Activated CD8-positive, alpha-beta T cell treated with anti-CD3 and anti-CD28 coated beads, Interleukin-2, amount 10 ng/mL, durations not matched to agents 7 days and 5 days (primary cell): ENCODE data around the gene CLASP2. TPM values are rescaled to one million over a fixed set of nuclear protein-coding genes. Genes with fewer than 3 reads are reported as not detected.

Experiments used
- ATAC-seq: fragments of 150-1000 bp; cut with Tn5 transposase; one replicate; pipeline ENCODE4 v1.10.0; 2021; ENCODE audit warnings: moderate library complexity
- CTCF ChIA-PET: fragments of 350-600 bp; sonication (Branson Sonifier 250); formaldehyde crosslinking; loops from one replicate; lab custom pipeline; 2021; ENCODE audit warnings: antibody characterized with exemption; lab: Charles Lee
- POLR2A ChIA-PET: fragments of 350-600 bp; sonication (Branson Sonifier 250); formaldehyde crosslinking; loops from one replicate; lab custom pipeline; 2021; ENCODE audit warnings: antibody characterized with exemption; lab: Charles Lee
- DNase-seq: peaks from one replicate; pipeline ENCODE4 v3.0.0-alpha.2; 2020
- H3K27ac Mint-ChIP-seq: one replicate; pipeline ENCODE4 v1.8.0; 2021; ENCODE audit warnings: mild to moderate bottlenecking, mixed read lengths
- H3K27me3 Mint-ChIP-seq: one replicate; pipeline ENCODE4 v1.8.0; 2021; ENCODE audit warnings: low read depth, mixed read lengths
- H3K36me3 Mint-ChIP-seq: one replicate; pipeline ENCODE4 v1.8.0; 2021; ENCODE audit warnings: low read depth, mixed read lengths
- H3K4me1 Mint-ChIP-seq: one replicate; pipeline ENCODE4 v1.8.0; 2021; ENCODE audit warnings: low read depth, mixed read lengths
- H3K4me3 Mint-ChIP-seq: one replicate; pipeline ENCODE4 v1.8.0; 2021; ENCODE audit warnings: mild to moderate bottlenecking, mixed read lengths
- H3K9me3 Mint-ChIP-seq: one replicate; pipeline ENCODE4 v1.8.0; 2022; ENCODE audit warnings: mixed read lengths; ENCODE audit not compliant: insufficient read depth
- total RNA-seq, 2 experiments: library from RNA; stranded (reverse); gene quantifications; one replicate each; pipeline ENCODE4 v1.2.3, GENCODE V29; 2021

Gene CLASP2
- total RNA-seq, 2 experiments from 2014 or later = 44.0 to 44.3 TPM

DNA sequence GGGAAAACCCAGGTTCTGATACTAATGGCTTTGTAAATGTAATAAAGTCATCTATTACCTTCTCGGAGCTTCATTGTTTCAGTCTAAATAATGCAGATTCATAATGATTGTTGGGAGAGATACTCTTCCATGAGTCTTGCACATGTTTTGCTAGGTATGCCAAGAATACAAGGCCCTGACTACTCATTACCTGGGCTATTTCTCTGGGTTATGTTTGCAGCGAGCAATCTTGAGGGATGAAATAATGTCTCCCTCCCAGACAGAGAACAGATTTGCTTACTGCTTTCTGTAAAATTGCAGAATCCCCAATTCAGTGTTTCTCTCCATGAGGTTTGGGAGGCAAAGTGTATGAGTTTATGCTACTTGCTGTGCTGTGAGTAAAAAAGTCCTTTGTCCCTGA, 6.2 kb upstream of the CLASP2 start:
- CTCF ChIA-PET = interaction anchor here (0.9 kb wide), 1 partner anchor 63 kb away, joined by 3 read pairs; no protein-coding TSS in a partner anchor
- DNase-seq = no peak
- POLR2A ChIA-PET = no interaction called here
- no peak overlapping the region for H3K4me3 Mint-ChIP-seq
- H3K9me3 Mint-ChIP-seq = no peaks in the 10 kb centered on the region
- no peaks in the 10 kb centered on the region for H3K36me3 Mint-ChIP-seq
- peaks cover 2% of the 10 kb centered on the region for H3K27me3 Mint-ChIP-seq
- ATAC-seq = no peak
- H3K4me1 Mint-ChIP-seq = no peaks in the 10 kb centered on the region
- no peak overlapping the region for H3K27ac Mint-ChIP-seq

DNA sequence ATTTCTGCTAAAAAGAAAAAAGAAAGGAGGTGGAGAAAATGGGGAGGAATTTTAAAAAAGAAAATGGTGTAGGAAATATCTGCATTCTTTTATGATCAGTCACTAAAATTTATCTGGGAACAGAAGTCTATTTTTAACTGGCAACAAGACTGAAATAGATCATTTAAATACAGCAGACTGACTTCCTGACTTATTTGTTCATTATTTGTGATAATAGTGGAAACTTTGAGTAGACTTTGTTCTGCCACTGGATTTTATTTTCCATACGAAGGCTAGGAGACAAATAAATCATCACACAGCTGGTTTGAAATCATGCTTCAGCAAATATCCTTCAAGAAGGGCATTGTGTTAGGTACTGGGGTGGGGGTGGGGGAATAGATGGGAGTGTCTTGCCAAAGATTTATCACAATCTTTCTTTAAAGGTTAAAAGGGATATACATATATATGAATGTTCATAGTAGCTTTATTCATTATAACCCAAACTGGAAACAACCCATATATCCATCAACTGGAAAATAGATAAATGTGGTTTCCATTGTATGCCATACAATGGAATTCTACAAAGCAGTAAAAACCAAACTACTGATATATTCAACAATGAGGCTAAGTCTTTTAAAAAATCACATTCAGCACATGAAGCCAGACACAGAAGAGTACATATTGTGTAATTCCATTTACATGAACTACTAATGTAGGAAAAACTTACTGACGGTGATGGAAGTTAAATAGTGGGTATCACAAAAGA, 4.7 kb upstream of the CLASP2 start:
- peaks cover 2% of the 10 kb centered on the region for H3K27me3 Mint-ChIP-seq
- peaks cover 7% of the 10 kb centered on the region for H3K4me1 Mint-ChIP-seq
- H3K4me3 Mint-ChIP-seq = no peak overlapping the region
- H3K27ac Mint-ChIP-seq = no peak overlapping the region
- CTCF ChIA-PET = interaction anchor here (1.6 kb wide), 1 partner anchor 64 kb away, joined by 5 read pairs; no protein-coding TSS in a partner anchor
- POLR2A ChIA-PET = no interaction called here
- ATAC-seq (no peak), DNase-seq (no peak)
- H3K36me3 Mint-ChIP-seq = no peaks in the 10 kb centered on the region
- H3K9me3 Mint-ChIP-seq = no peaks in the 10 kb centered on the region

DNA sequence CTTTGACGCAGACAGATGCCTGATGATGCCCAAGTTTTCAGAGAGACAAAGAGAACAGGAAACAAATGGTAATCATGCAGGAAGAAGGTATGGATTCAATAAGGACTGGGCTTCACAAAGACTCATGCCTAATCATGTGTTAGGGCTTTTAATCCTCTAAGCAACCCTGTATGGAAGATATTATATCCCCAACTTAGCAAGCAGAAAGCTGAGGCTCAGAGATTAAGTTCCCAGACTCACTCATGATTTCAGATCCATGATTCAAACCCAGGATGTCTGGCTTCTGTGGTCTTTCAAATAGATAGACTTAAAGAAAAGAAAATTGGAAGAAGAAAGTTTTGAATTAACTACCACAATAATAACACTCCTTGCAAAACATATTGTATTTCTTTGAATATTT, 4.1 kb upstream of the CLASP2 start:
- peaks cover 2% of the 10 kb centered on the region for H3K27me3 Mint-ChIP-seq
- POLR2A ChIA-PET = no interaction called here
- ATAC-seq (no peak), DNase-seq (no peak)
- H3K4me1 Mint-ChIP-seq = peaks cover 7% of the 10 kb centered on the region
- no peak overlapping the region for H3K4me3 Mint-ChIP-seq
- no peaks in the 10 kb centered on the region for H3K9me3 Mint-ChIP-seq
- no peaks in the 10 kb centered on the region for H3K36me3 Mint-ChIP-seq
- no peak overlapping the region for H3K27ac Mint-ChIP-seq
- CTCF ChIA-PET = interaction anchor here (1.6 kb wide), 1 partner anchor 65 kb away, joined by 5 read pairs; no protein-coding TSS in a partner anchor

DNA sequence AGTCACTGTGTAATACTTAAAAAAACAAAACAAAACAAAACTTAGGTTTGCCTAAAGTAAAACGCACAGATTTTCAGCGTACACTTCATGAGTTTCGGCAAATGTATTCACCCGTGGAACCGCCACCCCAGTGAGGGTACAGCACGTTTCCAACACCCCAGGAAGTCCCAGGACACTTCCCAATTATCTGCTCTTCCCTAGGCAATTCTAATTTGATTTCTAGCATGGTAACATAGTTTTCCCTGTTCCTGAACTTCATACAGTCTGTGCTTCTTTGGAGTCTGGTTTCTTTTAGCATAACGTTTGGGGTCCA, 497 bp upstream of the CLASP2 start:
- H3K9me3 Mint-ChIP-seq = no peaks in the 10 kb centered on the region
- ChIA-PET CTCF (interaction anchor here (0.6 kb wide), 1 partner anchor 84 kb away, joined by 3 read pairs; no protein-coding TSS in a partner anchor), POLR2A (interaction anchor here (1.9 kb wide), 1 partner anchor 278 kb away, joined by 8 read pairs; the partner anchor contains the start of gene UBP1)
- H3K4me3 Mint-ChIP-seq = peak overlapping the region; percentile 91
- no peaks in the 10 kb centered on the region for H3K36me3 Mint-ChIP-seq
- H3K27ac Mint-ChIP-seq = peak overlapping the region; percentile 91
- ATAC-seq (peak; percentile 0), DNase-seq (peak; percentile 28)
- H3K4me1 Mint-ChIP-seq = peaks cover 15% of the 10 kb centered on the region
- H3K27me3 Mint-ChIP-seq = peaks cover 2% of the 10 kb centered on the region

DNA sequence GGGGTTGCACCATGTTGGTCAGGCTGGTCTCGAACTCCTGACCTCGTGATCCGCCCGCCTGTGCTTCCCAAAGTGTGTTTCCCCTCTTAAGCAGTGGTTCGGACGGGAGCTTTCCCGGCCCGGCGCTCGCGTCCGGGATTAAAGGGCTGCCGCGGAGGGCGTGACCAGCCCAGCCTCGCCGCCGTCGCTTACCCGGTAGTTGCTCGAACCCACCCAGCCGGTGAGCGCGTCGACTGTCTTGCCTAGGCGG, 513 bp downstream of the CLASP2 start:
- POLR2A ChIA-PET = interaction anchor here (0.8 to 1.9 kb wide), 4 partner anchors 80 to 279 kb away, joined by 3 to 8 read pairs (median 3); partner anchors contain the start of genes PDCD6IP and UBP1
- H3K27ac Mint-ChIP-seq = peak overlapping the region; percentile 91
- H3K36me3 Mint-ChIP-seq = no peaks in the 10 kb centered on the region
- DNase-seq (peak; percentile 71), ATAC-seq (peak; percentile 73)
- peak overlapping the region; percentile 91 for H3K4me3 Mint-ChIP-seq
- CTCF ChIA-PET = interaction anchor here (2.2 kb wide), 1 partner anchor 70 kb away, joined by 13 read pairs; no protein-coding TSS in a partner anchor
- H3K27me3 Mint-ChIP-seq = no peaks in the 10 kb centered on the region
- H3K4me1 Mint-ChIP-seq = peaks cover 15% of the 10 kb centered on the region
- no peaks in the 10 kb centered on the region for H3K9me3 Mint-ChIP-seq

DNA sequence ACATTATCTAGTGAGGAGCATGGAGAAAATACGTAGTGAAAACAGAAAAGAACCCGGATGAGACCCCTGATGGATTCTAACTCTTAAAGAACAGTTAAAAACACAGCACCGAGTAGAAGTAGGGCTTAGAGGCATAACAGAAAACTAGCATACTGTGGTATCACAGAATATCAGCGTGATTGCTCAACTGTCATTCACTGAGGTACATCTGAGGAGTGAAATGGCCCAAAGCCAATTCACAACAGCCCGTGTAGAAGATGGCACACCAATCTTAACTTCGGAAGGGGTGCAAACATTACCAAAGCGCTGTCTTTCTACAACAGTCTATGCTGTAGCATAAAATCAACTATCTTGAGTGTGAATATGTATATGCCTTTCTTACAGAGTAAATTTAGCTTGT, 1.8 kb downstream of the CLASP2 start:
- DNase-seq (no peak), ATAC-seq (no peak)
- H3K27ac Mint-ChIP-seq = no peak overlapping the region
- CTCF ChIA-PET = interaction anchor here (1.3 to 2.2 kb wide), 3 partner anchors 71 to 80 kb away, joined by 3 to 13 read pairs (median 5); no protein-coding TSS in a partner anchor
- peaks cover 7% of the 10 kb centered on the region for H3K36me3 Mint-ChIP-seq
- no peaks in the 10 kb centered on the region for H3K27me3 Mint-ChIP-seq
- no peaks in the 10 kb centered on the region for H3K9me3 Mint-ChIP-seq
- POLR2A ChIA-PET = no interaction called here
- H3K4me3 Mint-ChIP-seq = no peak overlapping the region
- H3K4me1 Mint-ChIP-seq = peaks cover 15% of the 10 kb centered on the region

DNA sequence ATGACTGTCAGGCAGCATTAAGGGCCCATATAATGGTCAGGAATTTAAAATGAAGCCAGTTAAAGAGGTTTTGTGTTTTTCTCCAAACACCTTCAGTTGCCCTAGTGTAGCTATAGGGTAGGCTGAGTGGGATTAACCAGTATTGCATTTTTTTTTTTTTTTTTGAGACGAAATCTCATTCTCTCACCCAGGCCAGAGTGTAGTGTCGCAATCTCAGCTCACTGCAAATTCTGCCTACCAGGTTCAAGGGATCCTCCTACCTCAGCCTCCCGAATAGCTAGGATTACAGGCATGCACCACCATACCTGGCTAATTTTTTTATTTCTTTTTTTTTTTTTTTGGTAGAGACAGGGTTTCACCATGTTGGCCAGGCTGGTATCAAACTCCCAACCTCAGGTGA, 7.0 kb downstream of the CLASP2 start:
- DNase-seq (no peak), ATAC-seq (no peak)
- no peak overlapping the region for H3K4me3 Mint-ChIP-seq
- peaks cover 3% of the 10 kb centered on the region for H3K9me3 Mint-ChIP-seq
- H3K36me3 Mint-ChIP-seq = peaks cover 22% of the 10 kb centered on the region
- no peaks in the 10 kb centered on the region for H3K27me3 Mint-ChIP-seq
- no peak overlapping the region for H3K27ac Mint-ChIP-seq
- H3K4me1 Mint-ChIP-seq = peaks cover 6% of the 10 kb centered on the region
- ChIA-PET CTCF (no interaction called here), POLR2A (no interaction called here)

DNA sequence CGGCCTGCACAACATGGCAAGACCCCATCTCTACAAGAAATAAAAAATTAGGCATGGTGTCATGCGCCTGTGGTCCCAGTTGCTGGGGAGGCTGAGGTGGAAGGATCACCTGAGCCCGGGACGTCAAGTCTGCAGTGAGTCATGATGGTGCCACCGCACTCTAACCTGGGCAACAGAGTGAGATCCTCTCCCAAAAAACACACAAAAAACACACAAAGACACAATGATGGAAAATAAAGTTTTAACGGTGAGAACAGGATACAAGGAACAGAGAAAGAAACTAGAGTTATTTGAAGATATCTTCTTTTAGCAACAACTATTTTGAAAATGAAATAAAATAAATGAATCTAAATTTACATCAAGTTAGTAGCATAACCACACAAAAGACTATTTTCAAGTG, 12.0 kb downstream of the CLASP2 start:
- Mint-ChIP-seq H3K27ac (no peak overlapping the region), H3K27me3 (no peaks in the 10 kb centered on the region), H3K4me1 (peaks cover 8% of the 10 kb centered on the region), H3K36me3 (peaks cover 46% of the 10 kb centered on the region), H3K9me3 (peaks cover 40% of the 10 kb centered on the region), H3K4me3 (no peak overlapping the region)
- ChIA-PET CTCF (no interaction called here), POLR2A (no interaction called here)
- no peak for DNase-seq
- no peak for ATAC-seq

DNA sequence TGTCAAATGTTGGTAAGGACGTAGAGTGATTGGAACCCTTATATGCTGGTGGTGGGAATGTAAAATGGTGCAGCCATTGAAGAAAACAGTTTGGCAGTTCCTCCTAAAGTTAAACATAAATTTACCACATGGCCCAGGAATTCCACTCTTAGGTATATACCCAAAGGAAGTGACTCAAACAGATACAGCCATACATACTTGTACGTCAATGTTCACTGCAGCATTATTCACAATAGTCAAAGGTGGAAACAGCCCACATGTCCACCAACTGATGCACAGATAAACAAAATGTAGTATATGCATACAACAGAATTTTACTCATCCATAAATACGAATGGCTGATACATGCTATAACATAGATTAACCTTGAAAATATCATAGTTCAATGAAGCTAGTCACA, 13.2 kb downstream of the CLASP2 start:
- ChIA-PET CTCF (no interaction called here), POLR2A (no interaction called here)
- ATAC-seq (no peak), DNase-seq (no peak)
- no peak overlapping the region for H3K4me3 Mint-ChIP-seq
- H3K27ac Mint-ChIP-seq = no peak overlapping the region
- H3K27me3 Mint-ChIP-seq = no peaks in the 10 kb centered on the region
- peaks cover 40% of the 10 kb centered on the region for H3K9me3 Mint-ChIP-seq
- peaks cover 47% of the 10 kb centered on the region for H3K36me3 Mint-ChIP-seq
- peaks cover 8% of the 10 kb centered on the region for H3K4me1 Mint-ChIP-seq

DNA sequence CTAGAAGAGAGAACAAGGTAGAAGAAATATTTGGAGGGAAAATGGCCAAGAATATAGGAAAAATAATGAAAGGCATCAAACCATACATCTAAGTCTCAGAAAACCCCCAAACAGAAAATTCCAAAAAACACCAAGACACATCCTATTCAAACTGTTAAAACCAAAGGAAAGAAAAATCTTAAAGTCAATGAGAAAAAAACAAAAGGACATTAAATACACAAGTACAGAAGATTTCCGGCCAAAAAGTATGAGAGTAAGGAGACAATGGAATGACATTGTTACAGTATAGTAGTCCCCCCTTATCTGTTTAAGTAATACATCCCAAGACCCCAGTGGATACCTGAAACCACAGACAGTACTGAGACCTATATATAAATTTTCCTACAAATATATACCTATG, 18.8 kb downstream of the CLASP2 start:
- ATAC-seq = no peak
- Mint-ChIP-seq H3K4me3 (no peak overlapping the region), H3K36me3 (peaks cover 44% of the 10 kb centered on the region), H3K4me1 (no peaks in the 10 kb centered on the region), H3K27me3 (no peaks in the 10 kb centered on the region), H3K27ac (no peak overlapping the region), H3K9me3 (peaks cover 36% of the 10 kb centered on the region)
- ChIA-PET POLR2A (no interaction called here), CTCF (no interaction called here)
- no peak for DNase-seq

DNA sequence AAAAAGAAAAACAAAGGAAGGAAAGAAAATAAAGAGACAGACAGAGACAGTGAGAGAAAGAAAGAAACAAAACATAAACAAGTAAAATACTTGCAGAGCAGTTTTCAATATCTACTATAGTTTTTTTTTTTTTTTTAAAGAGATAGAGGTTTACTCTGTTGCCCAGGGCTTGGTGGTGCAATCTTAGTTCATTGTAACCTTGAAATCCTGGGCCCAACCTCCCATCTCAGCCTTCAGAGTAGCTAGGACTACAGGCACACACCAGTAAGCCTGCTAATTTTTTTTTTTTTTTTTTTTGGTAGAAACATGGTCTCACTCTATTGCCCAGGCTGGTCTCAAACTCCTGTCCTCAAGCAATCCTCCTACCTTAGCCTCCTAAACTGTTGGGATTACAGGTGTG, 23.1 kb downstream of the CLASP2 start:
- ChIA-PET CTCF (no interaction called here), POLR2A (interaction anchor here (0.7 kb wide), 1 partner anchor 197 kb away, joined by 6 read pairs; no protein-coding TSS in a partner anchor)
- ATAC-seq = no peak
- Mint-ChIP-seq H3K4me3 (no peak overlapping the region), H3K36me3 (peaks cover 22% of the 10 kb centered on the region), H3K27me3 (no peaks in the 10 kb centered on the region), H3K9me3 (peaks cover 8% of the 10 kb centered on the region), H3K27ac (no peak overlapping the region), H3K4me1 (peaks cover 3% of the 10 kb centered on the region)
- no peak for DNase-seq

DNA sequence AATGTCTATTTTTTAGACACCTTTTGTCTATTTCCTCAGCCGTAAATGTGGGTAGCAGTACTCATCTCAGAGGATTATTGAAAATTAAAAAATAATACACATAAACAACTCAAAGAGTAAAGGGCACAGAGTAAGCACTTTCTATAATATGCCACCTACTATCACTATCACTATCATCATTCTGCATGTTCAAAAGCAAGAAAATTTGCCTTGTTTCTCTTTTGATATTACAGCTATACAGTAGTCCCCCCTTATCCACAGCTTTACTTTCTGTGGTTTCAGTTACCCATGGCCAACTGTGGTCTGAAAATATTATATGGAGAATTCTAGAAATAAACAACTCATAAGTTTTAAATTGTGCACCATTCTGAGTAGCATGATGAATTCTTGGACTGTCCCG, 27.7 kb downstream of the CLASP2 start:
- CTCF ChIA-PET = interaction anchor here (1.3 kb wide), 2 partner anchors 85 to 317 kb away, joined by 3 to 4 read pairs; no protein-coding TSS in a partner anchor
- no peak for DNase-seq
- Mint-ChIP-seq H3K9me3 (no peaks in the 10 kb centered on the region), H3K4me1 (peaks cover 3% of the 10 kb centered on the region), H3K27ac (no peak overlapping the region), H3K27me3 (no peaks in the 10 kb centered on the region), H3K36me3 (peaks cover 21% of the 10 kb centered on the region), H3K4me3 (no peak overlapping the region)
- ATAC-seq = no peak
- POLR2A ChIA-PET = no interaction called here
